GM19438 (cell line): ENCODE data around the gene RPP40.
A peak's percentile ranks its signal among the peaks of the same experiment; 100 is the strongest.
"Not testable (repeated sequence)": the region's sequence is repeated elsewhere in the genome, so short reads cannot be mapped to it uniquely, and the experiment has no call there.

ENCODE experiments used
- ATAC-seq: cut with Tn5 transposase; IDR thresholded peaks from one replicate; pipeline ENCODE4 v1.9.1; 2021; ENCODE audit warnings: low read depth; ENCODE audit not compliant: unreplicated experiment

RPP40 gene, protein sequence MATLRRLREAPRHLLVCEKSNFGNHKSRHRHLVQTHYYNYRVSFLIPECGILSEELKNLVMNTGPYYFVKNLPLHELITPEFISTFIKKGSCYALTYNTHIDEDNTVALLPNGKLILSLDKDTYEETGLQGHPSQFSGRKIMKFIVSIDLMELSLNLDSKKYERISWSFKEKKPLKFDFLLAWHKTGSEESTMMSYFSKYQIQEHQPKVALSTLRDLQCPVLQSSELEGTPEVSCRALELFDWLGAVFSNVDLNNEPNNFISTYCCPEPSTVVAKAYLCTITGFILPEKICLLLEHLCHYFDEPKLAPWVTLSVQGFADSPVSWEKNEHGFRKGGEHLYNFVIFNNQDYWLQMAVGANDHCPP

DNA sequence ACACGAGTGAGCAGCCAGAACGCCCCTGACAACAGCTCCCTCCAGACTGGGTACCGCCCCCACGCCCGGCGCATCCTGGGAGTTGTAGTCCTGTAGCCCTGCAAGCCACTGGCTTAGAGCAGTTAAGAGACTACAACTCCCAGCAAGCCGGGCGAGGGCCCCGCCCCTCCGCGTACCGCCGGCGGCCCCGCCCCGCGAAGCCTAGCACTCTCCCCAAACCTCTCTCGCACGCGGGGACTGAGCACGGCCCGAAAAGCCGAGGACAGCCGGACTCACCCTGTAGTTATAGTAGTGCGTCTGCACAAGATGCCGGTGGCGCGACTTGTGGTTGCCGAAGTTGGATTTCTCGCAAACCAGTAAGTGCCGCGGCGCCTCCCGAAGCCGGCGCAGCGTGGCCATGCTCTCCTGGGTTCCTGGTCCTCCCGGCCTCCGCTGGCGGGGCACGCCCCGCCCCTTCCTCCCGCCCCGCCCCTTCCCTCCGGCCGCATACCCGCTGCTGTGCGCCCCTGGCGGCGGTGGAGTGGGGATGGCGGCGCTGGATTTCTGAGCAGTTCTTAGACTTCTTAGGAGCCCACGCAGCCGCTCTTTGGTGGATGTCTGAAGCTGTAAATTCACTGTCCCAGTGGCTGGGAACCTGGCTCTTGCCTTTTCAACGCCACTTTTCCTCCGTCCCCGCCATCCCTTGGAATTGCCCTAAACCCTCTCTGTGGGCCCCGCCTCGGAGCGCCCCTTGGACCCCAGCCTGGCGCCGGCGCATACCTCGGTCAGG lies at the start of gene RPP40:
RPP40 (minus strand) TSS at position 434 of the 769 bp plus-strand sequence; CDS start at position 399, 35 bp downstream.
- ATAC-seq = peak; percentile 87

DNA sequence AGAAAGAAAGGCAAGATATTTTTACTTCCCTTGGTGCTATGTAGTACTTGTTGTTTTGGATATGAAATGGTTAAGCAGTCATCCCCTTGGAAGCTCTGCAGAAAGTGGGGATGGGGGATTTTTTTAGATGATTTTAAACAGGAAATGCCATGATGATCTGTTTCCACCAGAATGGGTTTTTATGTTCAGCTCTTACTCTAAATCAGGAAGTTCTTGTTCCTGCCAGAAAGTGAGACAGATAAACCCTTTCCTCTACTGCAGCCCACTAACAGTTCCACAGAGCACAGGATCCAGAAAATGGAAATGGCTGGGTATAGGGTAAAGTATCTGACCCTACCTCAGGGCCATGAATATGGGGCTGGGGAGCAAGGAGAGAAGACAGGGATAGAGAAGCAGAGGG lies 49.2 kb upstream of the RPP40 start:
- ATAC-seq = no peak

DNA sequence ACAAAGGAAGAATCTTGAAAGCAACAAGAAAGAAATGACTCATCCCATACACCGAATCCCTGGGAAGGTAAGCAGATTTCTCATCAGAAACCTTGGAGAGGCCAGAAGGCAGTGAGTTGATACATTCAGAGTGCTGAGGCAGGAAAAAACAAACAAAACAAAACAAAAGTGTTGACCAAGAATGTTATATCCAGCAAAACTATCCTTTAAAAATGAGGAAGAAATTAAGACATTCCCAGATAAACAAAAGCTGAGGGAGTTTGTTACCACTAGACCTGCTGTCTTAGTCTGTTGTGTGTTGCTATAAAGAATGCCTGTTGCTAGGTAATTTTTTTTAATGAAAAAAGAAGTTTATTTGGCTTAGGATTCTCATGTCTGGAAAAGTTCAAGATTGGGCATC lies 47.6 kb upstream of the RPP40 start:
- no peak for ATAC-seq

DNA sequence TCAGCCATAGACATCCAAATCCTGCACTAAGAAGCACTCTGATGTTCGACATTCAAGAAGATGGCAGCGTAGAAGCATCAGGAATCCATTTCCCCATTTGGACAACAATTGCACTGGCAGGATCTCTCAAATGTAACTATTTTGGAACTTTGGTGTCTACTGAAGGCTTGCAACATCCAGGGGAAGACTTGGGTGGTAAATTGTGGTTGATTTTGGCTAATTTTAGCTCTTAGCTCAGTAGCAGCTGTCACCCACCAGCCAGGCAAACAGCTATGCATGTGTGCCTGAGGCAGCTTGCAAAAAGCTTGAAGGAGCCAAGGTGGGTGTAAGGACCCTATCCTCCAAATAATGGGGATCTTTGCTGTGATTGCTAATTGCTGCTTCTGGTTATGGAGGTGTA lies 46.2 kb upstream of the RPP40 start:
- ATAC-seq = no peak

DNA sequence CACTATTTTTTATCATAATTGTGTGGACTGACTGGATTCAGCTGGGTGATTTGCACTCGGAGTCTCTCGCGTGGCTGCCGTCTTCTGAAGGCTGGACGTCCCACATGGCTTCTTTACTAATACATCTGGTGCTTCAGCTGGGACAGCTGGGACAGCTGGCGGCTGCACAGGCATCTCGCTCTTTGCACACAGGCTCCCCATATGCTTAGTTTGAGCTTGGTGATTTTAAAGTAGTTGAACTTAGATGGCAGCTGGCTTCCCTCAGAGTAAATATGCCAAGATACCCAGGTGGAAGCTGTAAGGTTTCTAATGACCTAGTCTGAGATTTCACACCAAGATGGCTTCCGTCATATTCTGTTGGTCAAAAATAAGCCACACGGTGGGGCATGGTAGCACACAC lies 42.6 kb upstream of the RPP40 start:
- ATAC-seq = no peak

DNA sequence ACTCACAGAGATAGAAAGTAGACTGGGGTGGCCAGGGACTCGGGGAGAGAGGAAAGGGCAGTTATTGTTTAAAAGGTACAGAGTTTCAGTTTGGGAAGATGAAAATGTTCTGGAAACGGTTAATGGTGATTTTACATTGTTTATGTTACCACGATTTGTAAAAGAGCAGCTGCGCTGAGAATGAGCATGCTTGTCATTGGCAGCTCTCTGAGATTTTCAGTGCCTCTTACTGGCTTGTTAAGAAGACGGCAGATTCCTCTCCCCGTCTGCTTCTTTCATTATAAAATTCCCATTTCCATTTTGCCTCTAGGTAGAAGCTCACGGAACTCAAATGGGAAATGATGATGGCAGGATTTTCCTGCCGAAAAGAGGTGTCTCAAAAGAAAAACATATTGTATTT lies 41.6 kb upstream of the RPP40 start:
- ATAC-seq = no peak

DNA sequence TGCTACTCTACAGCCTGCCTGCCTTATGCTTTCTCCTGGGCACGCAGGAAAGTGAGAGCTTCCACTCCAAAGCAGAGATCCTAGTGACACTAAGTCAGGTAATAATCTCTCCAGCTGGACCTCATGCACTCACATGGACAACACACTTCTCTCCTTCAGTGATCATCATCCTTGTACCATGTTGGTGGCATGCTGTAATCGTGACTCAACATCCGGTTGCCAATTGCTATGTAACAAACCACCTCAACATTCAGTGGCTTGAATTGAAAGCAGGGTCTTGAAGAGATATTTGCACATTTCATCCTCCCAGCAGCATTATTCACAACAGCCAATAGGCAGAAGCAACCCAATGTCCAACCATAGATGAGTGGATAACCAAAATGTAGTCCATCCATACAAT lies 41.0 kb upstream of the RPP40 start:
- no peak for ATAC-seq

DNA sequence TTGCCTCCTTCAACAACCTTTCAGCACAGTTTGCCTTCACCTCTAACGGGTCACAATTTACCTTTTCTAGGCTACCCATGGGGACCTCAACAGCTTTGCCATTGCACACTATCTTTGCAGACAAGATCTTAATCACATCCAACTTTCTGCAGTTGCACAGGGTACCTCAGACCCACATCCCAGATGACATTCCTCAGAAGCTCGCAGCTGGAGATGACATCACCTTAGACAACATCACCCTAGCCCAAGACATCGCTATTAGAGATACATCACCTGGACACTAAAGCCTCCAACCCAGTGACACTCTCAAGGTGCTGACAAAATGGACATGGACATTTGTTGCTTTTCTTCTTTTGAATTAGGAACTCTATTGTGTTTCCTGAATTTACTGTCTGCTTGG lies 38.6 kb upstream of the RPP40 start:
- ATAC-seq = no peak

DNA sequence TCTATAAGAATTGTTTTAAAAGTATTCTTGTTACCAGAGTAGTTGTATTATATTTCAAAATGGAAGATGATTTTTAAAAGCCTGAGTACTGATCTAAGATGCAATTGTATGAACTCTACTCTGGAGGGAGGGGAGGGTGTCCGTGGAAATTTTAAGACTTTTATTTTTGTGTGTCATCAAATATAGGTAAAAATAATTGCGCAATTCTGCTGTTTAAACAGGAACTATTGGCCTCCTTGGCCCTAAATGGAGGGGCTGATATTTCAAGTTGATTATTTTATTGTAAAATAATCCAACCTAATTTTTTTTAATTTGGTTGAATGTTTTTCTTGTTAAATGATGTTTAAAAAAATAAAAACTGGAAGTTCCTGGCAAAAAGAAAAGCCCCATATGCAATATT lies 38.1 kb upstream of the RPP40 start:
- ATAC-seq = no peak

DNA sequence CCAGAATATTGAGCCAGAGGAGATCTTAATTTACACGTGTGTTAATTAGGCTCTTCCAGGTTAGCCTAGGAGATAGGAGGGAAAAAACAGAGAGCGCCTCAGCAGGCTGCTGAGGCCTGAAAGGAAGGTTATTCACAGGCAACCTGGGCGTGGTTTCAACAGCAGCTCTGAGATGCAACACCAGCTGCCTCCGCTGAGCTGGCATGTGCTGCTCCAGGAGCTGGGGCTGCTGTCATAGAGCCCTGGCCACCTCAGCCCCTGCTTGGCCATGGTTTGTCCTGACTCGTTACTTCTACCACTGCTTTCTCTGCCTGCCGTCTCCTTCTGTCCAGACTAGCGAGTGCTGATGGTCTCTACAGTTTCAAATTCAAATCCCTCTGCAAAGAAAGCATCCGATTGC lies 32.4 kb upstream of the RPP40 start:
- no peak for ATAC-seq

DNA sequence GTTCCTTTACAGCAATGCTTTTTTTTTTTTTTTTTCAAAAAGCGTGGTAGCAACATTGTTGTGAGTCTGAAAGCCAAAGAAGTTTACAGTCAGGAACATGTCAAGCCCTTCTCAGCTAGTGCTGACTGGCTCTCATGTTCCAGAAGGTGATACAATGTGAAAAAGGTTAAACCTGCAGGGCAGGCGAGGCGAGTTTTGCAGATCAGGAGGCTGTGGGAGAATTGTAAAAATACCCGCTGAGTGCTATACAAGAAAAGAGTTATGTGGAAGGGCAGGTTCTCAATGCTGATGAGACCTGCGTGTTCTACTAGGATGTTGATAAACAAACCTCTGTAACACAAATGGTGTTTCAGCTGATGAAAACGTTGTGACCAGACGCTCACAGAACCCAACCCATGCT lies 30.9 kb upstream of the RPP40 start:
- no peak for ATAC-seq

DNA sequence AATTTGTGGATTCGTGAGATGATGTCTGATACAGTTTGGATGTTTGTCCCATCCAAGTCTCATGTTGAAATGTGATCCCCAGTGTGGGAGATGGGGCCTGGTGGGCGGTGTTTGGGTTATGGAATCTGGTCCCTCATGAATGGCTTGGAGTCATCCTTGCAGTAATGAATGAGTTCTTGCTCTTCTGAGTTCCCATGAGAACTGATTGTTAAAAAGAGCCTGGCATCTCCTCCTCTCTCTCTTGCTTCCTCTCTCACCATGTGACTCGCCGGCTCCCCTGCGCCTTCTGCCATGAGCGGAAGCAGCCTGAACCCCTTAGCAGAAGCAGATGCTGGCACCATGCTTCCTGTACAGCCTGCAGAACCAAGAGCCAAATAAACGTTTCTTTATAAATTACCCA lies 30.5 kb upstream of the RPP40 start:
- ATAC-seq = no peak

DNA sequence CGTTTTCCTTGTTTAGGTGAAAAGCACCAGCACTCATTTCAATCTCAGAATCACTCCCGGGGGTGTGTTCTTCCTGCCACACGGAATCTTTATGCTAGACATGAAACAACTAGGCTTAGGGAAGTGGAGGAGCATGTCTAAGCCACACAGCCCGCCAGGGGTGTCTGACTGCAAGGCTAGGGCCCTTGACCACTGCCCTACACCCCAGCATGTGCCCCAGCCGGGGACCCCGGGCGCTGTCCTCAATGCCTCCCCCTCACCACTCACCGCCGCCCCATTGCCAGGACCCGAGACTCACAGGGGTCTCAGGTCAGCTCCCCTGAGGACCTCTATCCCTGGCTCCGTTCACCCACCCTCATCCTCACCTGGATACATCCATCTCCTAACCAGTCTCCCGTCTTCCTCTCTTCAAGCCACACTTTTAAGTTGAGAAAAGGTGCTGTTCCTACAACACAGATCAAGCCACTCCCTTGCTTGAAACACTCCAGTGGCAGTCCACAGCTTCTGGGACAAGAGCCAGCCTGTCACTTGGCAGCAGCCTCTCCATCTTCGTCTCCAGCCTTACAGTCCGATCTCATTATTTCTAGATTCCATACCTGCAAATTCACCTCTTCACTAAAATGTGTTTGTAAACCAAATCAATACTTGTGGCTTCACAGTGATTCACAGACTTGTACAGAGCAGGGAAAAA lies 29.5 kb upstream of the RPP40 start:
- ATAC-seq = not testable (repeated sequence)

DNA sequence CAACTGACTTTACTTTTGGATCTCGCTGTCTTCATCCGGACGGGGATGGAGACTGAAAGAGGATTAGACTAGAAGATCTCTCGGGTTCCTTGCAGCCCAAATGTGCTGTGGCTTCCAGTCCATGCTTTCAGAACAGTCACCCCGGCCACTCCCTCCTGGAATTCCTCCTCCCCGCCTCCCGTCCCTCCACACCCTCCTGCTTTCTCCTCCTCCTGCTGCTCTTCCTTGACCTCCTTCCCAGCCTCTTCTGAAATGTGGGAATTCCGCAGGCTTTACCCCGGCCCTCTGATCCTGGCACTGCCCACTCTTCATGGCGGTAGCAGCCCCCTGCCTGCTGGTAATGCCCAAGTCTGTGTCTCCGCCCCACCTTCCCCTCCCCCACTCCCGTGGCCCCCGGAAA lies 28.9 kb upstream of the RPP40 start:
- ATAC-seq = not testable (repeated sequence)

DNA sequence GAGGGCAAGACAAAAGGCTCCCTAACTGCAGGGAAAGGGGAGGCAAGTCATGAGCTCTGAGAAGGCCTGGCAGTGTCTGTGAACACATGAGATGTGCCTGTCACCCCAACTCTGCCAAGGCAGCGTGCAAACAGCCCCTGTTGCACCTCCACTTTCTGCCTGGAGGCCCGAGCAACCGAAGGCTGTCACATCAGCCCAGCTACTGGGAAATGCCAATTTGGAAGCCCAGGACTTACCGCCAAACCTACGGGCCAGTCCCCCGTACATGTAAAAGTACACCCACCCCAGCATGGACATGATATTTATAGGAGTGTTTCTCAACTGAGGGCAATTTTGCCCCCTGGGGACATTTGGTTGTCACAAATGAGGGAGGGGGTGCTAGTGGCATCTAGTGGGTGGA lies 27.3 kb upstream of the RPP40 start:
- no peak for ATAC-seq

DNA sequence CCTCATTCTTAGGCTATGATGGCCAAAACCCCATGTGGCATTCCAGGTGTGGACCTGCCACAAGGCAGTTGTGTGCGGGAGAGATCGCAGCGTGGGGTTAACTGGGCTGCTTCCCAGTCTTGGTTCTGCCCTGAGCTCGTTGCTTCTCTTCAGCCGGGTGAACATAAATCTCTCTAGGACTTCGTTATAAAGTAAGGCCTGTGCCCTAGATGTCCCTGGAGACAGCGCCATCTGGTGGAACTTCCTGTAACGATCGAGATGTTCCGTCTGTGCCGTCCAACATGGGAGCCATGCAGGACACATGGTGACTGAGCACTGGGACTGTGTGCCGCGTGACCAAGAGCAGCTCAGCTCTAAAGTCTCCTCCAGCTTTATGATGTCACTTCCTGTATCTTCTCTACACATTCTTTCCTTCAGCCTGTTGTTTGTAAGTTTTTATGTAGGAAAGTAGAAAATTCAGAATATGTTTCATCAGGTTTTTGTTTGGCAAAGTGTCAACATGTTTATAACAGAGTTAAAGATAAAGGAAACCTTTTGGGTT lies 26.8 kb upstream of the RPP40 start:
- peak; percentile 84 for ATAC-seq

DNA sequence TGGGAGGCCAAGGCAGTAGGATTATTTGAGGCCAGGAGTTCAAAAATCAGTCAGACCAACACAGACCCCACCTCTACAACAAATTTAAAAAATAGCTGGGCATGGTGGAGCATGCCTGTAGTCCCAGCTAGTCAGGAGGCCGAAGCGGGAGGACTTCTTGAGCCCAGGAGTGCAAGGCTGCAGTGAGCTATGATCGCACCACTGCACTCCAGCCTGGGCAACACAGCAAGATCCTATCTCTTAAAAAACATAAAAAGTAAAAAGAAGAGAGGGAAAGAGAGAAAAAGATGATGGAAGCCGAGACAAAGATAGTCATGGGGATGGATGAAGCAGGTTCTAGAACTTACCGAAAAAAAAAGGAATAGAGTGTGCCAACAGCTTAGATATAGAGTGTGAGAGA lies 25.8 kb upstream of the RPP40 start:
- no peak for ATAC-seq

DNA sequence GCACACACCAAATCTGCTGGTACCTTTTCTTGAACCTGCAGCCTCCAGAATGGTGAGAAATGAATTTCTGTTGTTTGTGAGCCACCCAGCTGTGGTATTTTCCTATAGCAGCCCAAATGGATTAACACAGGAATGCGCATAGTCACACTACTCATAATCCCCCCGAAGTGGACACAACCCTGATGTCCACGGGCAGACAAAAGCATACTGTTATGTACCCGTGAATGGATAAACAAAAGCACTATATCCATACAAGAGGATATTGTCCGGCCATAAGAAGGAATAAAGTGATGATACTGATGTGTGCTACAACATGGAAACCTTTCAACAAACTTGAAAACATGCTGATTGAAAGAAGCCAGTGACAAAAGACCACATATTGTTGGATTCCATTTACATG lies 25.1 kb upstream of the RPP40 start:
- ATAC-seq = no peak

DNA sequence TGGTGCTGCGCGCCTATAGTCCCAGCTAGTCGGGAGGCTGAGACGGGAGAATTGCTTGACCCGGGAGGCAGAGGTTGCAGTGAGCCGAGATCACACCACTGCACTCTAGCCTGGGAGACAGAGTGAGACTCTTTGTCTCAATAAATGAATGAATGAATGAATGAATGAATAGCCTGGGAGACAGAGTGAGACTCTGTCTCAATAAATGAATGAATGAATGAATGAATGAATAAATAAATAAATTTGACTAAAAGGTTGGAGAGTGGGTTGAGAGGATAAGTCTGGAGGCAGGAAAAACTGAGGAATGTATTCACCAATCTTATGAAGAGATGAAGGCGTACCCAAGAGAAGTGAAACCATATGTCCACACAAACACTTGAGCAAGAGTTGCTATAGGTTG lies 24.5 kb upstream of the RPP40 start:
- ATAC-seq = no peak

DNA sequence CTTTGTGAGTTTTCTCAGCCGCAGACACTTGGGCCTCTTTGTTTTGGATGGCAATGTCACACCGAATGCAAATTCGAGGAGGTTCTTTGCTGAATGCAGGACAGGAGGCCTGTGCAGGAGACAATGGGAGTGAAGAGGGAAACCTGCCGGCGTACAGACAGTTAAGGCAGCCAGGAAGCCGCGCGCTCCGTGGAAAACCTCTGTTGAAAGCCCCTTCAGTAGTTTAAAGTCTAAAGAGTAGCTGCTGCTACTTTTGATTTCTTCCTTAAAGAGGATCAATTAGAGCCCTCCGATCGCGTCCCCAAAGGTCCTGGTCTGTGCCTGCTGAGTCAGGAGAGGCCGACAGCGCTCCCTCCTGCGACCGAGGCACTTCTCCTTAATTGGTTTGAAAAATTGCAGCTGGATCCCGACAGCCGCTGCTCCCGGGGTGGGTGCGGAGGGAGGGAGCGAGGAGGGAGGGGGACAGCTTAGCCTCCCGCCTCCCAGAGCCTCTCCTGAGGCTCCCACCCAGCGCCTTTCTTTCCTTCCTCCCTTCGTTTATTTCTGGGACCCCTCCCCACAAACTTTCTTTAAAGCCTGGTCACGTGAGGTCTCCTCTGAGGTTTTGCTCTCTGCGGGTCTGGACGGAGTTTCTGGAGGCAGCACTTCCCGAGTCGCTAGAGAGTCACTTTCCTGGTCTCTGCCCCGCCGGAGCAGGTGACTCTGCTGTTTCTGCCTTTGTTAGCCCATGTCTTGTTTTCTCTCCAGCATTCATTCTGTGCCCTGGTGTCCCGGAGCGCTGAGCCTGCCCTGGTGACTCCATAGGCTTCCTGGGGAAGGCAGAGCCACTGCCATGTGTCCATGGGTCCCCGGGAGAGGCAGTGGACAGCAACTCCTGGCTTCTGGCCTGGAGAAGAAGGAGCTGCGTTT lies 22.3 kb upstream of the RPP40 start:
- no peak for ATAC-seq
